OCI-LY1 (cell line): ENCODE results near the gene CEBPZ.

ENCODE experiments used
- EZH2 ChIP-seq: fragments of 200-600 bp; sonication (generic), shearing (Covaris generic); IDR thresholded peaks from 2 replicates; pipeline ENCODE4 v1.8.0; 2017; ENCODE audit warnings: borderline replicate concordance, mixed run types, mild to moderate bottlenecking, antibody characterized with exemption, low read length, moderate library complexity, mixed read lengths
- TF ChIP-seq, protein P1 (sequence below): fragments of 200-600 bp; sonication (generic), shearing (Covaris generic); IDR thresholded peaks from 2 replicates; pipeline ENCODE4 v1.5.1; 2017; ENCODE audit warnings: mild to moderate bottlenecking, antibody characterized with exemption, low read length, moderate library complexity, mixed read lengths

DNA sequence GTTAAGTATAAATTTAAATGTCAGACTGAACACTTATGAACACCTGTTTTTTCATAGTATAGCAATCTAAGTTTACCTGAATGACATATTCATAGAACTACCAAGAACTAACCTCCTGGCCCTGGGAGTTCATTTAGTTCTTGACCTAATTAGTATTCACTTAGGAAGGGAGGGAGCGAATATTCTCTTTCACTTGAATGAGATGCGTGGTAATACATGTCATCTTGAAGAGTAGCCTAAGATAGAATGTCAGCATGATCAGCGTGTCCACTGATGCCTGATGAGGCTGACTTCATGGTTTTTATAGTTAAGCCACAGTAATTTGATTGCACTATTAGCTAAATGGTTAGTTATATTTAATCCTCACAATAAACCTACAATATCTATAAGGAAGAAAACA lies 13.4 kb upstream of the CEBPZ start:
- TF ChIP-seq, protein P1, sequence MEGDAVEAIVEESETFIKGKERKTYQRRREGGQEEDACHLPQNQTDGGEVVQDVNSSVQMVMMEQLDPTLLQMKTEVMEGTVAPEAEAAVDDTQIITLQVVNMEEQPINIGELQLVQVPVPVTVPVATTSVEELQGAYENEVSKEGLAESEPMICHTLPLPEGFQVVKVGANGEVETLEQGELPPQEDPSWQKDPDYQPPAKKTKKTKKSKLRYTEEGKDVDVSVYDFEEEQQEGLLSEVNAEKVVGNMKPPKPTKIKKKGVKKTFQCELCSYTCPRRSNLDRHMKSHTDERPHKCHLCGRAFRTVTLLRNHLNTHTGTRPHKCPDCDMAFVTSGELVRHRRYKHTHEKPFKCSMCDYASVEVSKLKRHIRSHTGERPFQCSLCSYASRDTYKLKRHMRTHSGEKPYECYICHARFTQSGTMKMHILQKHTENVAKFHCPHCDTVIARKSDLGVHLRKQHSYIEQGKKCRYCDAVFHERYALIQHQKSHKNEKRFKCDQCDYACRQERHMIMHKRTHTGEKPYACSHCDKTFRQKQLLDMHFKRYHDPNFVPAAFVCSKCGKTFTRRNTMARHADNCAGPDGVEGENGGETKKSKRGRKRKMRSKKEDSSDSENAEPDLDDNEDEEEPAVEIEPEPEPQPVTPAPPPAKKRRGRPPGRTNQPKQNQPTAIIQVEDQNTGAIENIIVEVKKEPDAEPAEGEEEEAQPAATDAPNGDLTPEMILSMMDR = no peak
- TF ChIP-seq EZH2 = no peak
